SIG-M5 (cell line): ENCODE measurements around the gene DDIT4L.
"Not testable (repeated sequence)": the region's sequence is repeated elsewhere in the genome, so short reads cannot be mapped to it uniquely, and the experiment has no call there.

Experiments used
- DNase-seq: peaks from one replicate; lab custom pipeline; 2025; lab: John Stamatoyannopoulos, UW

Gene DDIT4L

GRCh38 chr4:100189820-100190642 lies at the start of gene DDIT4L:
Gene DDIT4L (minus strand): TSS chr4:100190468. CDS start chr4:100189983, 485 bp downstream.
- DNase-seq: no peak

GRCh38 chr4:100240008-100240407 lies 49.7 kb upstream of the DDIT4L start:
- DNase-seq: no peak

- no peak for DNase-seq
These were observed 34.5 kb upstream of the DDIT4L start for GRCh38 chr4:100224721-100225120.

- DNase-seq: no peak
These were observed 33.9 kb upstream of the DDIT4L start for GRCh38 chr4:100224160-100224559.

GRCh38 chr4:100208964-100209363 lies 18.7 kb upstream of the DDIT4L start:
- DNase-seq: no peak

GRCh38 chr4:100208459-100208858 lies 18.2 kb upstream of the DDIT4L start:
- no peak for DNase-seq

GRCh38 chr4:100206850-100207249 lies 16.6 kb upstream of the DDIT4L start:
- DNase-seq: no peak

GRCh38 chr4:100198061-100198460 lies 7.8 kb upstream of the DDIT4L start:
- no peak for DNase-seq

- DNase-seq: not testable (repeated sequence)
These were observed 6.3 kb upstream of the DDIT4L start for GRCh38 chr4:100196388-100197071.

GRCh38 chr4:100190643-100191600 lies 654 bp upstream of the DDIT4L start:
- no peak for DNase-seq

- DNase-seq: no peak
These were observed 1.4 kb downstream of the DDIT4L start for GRCh38 chr4:100188829-100189228.

- no peak for DNase-seq
These were observed 2.5 kb downstream of the DDIT4L start for GRCh38 chr4:100187781-100188180.

- DNase-seq: no peak
These were observed 5.5 kb downstream of the DDIT4L start for GRCh38 chr4:100184787-100185186.

- no peak for DNase-seq
These were observed 12.4 kb downstream of the DDIT4L start for GRCh38 chr4:100177855-100178254.

- no peak for DNase-seq
These were observed 13.1 kb downstream of the DDIT4L start for GRCh38 chr4:100177126-100177525.

GRCh38 chr4:100175858-100176257 lies 14.4 kb downstream of the DDIT4L start:
- no peak for DNase-seq

GRCh38 chr4:100174985-100175383 lies 15.3 kb downstream of the DDIT4L start:
- DNase-seq: no peak

- no peak for DNase-seq
These were observed 19.3 kb downstream of the DDIT4L start for GRCh38 chr4:100170986-100171385.

GRCh38 chr4:100169491-100170485 lies 20.5 kb downstream of the DDIT4L start:
- DNase-seq: no peak

- no peak for DNase-seq
These were observed 21.7 kb downstream of the DDIT4L start for GRCh38 chr4:100168521-100168920.
